Measurements from ENCODE around the gene HMX1.

The HMX1 gene

DNA sequence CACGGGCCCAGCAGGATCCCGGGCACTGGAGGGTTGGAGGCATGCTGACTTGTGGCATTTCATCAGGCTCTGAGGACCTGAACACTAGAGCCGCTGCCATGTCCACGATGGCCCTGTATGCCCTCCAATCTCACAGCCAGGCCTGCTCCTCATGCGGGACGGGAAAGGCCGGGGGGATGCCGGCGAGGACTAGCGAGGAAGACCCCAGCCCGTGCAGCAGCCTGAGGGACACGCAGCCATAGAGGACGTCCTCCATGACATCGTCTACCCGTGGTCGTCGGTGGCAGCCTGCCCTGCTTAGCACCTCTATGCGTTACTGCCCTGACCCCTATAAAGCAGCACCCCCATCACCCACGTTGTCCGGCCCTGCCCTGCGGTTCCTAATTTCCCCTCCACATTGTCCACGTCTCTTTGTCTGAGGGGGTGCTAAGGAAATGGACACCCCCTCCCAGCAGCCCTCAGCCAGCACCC is 32.6 kb downstream of the HMX1 start:
- no peak for DNase-seq

DNA sequence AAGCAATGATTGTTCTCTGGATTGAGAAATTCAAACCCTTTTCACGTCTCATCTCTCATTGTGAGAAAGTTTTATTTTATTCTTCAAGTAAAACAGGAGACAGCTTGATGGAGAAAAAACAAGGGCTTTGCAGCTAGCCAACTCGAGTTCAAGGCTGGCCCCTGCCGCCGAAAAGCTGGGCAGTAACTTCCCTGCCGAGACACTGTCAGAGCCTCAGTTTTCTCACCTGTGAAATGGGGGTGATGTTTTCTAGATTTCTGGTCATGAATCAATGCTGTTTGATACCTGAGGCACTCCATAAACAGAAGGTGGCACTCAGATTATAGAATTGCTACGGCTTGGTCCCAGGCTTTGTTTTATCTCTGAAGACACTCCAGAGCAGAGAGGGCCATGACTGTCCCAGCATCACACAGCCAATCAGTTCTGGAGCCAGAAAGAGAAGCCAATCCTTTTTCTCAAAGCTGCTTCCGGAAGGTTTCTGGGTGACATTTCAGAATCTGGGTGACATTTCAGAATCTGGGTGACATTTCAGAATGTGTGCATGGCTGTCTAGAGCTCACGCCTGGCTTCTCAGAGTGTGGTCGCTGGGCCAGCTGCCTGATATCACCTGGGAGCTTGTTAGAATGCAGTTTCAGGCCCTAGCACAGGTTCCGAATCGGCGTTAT is 33.2 kb downstream of the HMX1 start:
- no peak for DNase-seq

DNA sequence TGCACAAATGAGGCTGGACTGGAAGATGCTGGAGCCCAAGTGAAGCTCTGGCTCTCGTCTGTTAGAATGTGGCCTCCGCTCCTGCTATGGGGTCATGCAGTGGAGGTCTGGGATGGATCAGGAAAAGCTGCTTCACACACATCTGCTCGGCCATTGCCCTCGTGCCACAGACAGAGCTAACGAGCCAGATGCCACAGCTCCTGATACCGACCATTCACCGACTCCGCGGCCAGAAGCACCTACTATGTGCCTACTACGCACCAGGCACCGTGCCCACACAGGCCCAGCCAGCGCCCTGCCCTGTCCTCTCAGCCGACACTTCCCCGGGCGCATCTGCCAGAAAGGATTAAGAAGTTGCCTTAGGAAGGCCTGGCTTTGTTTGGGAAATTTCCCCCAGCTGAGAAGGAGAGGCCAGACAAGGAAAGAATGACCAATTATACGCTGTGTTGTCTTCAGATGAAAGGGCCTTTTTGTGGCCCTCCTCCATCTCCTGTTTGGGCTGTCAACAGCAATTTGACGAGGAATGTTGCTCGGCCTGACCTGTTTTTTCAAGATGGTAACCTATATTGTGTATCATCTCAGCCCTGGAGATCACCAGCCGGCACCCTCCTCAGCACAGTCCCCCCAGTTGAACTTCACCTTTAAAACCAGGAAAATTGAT is 34.3 kb downstream of the HMX1 start:
- DNase-seq, result no peak

DNA sequence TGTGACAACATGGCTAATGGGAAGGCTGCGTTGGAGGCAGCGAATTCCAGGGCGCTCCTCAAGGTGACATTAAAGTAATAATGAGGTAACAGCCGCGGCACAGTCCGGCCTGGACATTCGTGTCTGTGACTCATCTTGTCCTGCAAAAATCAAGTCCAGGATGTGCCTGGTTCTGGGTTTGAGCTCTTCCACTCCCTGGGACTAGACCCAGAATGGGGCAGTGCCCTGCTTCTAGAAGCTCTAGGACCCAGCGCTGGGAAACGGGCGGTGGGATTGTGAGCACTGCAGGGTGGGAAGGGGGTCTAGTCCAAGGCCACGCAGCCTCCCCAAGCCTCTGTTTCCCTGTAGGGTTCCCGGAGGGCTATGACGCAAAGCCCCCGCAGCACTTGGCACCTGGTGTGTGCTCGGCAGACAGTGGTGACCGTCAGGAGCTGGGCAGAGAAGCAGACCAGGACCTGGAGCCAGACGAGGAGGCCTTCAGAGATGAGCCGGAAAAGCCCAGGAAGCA is 34.9 kb downstream of the HMX1 start:
- DNase-seq, result no peak

DNA sequence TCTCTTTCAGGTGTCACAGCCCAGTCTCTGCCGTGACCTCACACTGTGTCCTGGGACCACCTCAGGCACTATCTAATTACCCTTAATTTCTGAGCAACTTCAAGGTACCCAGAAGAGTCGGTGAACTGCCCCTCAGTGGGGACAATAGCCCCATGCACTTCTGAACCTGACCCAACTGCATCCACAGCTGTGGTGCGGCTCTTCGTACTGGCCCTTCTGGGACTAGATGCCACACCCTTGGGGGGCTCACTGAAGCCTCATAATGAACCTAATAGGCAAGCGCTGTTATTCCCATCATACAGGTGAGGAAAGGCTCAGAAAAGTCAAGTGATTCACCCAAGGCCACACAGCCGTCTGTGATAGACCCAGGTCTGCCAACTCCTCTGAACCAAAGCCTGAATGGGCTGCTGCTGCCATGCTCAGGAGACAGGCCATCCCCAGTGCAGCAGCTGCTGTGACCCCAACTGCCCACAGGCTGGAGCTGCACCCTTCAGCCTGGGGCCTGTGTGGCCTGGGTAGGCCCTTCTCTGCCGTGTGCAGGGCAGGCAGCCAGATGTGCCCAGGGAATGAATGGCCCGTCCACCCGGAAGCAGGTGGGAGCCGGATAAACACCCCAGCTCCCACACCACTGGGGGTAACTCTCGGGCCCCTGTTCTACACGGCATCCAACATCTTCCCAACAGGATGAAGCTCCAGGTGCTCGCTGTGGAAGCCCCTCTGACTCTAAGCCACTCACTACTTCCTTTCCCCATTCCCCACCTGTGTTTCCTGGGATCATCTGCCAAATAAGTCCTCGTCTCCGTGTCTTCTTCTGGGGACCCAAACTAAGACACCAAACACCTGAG is 35.9 kb downstream of the HMX1 start:
- DNase-seq, result no peak

DNA sequence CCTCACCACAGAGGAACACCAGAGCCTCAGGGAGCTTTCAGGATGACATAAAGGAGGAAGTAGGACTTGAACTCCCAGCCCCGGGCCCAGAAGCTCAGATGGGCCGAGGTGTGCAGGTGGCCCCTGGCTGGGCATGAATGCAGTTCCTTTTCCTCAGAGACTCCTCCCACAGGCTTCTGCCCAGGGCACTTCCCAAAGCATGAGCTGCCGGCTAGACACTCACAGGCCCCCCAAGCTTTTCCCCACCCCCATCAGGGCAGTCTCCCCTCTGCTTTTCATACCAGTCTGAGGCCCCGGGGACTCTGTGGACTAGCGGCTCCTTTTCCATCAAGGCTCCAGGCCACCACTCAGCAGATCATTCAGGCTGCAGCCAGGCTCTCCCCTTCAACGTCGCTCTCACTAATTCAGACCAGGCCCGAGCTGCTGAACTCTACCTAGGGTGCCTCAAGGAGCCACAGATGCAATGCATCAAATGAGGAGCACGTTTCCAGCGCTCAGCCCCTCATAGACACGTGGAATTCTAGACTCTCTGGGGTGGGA is 36.9 kb downstream of the HMX1 start:
- DNase-seq, result no peak

DNA sequence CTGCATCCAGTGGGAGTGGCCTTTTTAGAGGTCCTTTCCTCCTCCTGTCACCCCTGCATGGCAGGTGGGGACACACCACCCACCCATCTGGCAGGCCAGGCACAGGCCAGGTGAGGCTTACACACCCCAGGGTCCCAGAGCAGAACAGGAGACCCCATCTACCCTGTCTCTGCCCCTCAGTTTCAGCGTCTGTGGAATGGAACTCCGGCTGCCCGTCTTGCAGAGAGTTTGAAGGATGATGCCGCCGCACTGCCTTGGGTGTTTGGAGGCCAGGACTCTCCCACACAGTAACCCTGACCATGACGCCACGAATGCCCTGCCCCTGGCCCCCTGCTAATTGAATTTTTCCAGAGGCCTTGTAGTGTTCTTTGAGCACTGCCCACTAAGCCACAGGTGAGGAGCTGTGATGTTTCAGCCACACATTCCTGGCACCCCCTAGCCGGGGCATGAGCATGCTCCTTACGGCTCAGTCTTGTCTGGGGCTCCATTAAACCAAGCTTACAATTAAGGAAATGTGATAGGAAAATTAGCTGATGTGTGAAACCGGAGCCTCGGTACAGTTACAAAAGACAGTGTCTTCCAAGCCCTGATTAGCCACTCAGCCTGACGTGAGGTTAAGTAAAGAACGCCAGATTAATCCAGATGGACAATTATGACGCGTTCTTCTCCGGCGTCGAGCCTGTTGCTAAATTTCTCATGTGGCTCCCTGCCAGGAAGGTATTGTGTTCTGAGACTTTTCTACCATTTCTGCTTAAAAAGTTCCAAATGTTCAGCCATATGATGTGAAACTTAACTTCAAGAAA is 39.3 kb downstream of the HMX1 start:
- no peak for DNase-seq

DNA sequence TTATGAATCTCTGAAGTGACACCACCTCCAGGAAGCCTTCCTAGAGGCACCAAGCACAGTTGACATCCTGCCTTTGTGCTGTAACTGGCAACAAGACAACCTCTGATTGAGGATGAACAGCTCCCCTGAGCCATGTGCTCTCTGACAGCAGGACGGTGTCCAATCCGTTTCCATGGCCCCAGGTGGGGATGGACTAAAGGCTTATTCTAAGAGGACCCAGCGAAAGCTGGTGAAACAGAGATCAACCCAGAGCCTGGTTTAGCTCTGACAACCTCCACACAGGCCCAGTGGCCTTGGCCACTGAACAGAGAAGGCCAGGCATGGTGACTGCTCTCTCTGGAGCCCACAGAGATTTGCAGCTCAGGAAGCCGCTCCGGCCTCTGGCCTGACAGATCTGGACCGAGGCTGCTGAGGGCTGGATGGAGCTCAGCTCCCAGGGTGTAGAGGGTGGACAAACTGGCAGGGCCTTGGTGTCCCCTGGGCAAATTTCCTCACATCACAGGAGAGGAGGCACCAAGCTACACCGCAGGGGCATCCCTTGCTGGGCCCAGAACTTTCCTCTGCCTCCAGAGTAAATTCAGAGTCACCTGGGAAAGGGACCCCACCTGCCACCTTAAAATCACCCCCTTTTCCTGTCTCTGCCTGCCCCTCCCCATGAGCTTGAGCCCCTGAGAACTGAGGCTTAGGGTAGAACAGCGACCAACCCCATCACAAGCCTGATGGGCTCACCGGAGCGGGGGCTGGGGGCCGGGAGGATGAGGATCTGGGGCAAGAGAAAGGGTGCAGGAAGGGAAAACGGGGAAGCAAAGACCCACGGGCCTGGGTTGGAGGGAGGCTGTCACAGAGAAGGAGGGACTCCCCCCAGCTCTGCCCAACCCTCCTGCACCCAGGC is 40.2 kb downstream of the HMX1 start:
- DNase-seq, result no peak

DNA sequence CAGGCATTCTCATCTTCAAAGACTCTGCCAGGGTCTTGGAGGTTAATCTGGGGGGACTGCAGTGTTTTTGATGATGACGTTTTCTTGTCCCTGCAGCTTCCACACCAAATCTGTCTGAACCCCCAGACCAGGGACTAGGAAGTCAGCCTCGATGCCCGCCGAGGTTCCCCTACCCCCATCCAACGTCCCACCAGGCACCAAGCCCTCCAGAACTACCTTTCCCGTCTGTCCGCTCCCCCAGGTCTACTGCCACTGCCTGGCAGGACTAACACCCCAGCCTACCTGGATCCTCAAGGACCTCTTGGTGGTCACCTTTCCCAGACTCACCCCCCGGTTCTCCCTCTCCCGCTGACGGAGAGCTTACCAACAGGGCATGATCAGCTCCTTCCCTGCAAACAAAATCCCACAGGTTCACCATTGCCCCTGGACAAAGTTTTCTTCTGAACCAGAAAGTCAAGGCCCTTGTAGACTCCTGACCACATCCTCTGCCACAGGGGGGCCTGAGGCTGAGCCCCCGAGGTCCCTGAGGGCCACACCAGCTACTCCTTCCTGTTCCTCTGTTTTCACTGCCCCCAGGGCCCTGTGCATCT is 40.9 kb downstream of the HMX1 start:
- DNase-seq, result no peak

DNA sequence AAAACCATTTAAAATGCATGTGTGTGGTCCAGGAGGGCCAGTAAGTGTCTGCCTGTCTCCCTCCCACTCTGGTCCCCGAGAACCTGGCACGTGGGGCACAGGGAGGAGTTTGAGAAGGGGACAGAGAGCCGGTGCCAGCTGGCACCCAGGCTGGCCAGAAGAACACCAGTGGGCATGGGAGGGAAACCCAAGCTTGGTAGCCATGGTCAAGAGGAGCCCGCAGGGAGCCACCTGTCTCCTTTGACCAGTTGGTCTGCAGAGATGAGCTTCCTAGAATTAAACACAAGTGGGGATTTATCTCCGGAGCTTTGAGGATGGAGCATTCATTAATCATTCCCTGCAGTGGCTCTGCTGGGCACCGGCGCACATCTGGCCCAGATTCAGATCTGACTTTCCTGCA is 41.6 kb downstream of the HMX1 start:
- no peak for DNase-seq

DNA sequence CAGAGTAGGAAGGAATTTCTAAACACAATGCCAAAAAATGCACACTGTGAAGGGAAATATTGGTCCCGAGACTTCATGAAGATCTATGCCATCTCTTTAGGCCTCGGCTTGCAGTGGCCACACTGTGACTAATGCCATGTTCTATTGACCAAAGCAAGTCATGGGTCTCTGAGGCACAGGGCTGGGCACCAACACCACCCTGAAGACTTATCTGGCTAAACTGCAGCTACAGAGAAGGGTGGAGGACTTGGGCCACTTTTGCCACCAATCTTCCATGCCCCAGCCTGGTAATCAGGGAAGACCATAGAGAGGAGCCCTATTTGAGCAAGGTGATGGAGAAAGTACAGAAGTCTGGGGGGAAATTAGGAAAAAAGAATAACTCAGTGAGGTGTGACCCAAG is 42.1 kb downstream of the HMX1 start:
- no peak for DNase-seq

DNA sequence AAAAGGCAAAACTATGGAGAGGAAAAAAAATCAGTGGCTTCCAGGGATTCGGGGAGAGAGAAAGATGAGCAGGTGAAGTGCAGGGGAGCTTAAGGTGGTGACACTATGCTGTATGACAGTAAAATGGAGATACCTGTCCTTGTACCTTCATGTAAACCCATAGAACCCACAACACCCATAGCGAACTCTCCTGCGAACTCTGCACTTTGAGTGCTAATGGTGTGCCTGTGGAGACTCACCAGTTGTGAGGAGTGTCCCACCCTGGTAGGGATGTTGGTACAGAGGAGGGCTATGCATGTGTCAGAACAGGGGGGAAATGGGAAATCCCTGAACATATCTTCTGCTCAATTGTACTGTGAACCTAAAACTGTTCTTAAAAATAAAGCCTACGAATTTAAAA is 42.8 kb downstream of the HMX1 start:
- no peak for DNase-seq

DNA sequence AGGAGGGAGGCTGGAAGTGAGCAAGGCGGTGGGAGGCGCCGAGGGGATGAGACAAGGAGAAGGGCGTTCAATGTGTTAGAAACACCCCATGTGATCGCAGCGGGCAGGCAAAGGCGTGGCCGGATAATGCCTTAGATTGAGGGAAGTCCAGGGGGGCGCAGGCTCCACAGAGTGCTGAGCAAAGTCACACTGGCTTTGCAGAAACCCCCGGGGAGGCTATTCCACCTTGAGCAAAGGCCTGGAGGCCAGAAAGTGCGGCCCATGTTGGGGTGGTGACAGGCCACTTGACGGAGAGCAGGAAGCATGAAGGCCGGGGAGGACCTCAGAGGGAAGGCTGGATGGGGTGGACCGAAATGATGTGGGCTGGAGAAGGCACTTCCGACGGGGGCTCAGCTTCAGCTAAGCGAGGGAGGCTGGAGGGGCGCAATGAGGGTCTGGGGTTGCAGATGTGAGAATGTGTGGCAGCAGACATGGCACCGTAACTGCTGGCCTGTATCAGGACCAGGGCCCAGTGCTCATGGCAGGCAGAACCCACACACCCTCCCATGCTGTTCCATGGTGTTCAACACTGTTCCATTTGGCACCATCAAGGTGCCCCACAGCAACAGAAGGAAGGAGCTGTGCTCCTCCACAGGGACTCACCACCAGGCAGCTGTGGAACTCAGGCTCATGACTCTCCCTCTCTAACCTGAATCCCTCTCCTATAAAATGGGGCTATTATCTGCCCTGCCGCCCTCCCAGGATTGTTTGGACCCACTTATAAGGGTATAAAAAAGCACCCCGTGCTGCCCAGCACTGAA is 50.3 kb downstream of the HMX1 start:
- no peak for DNase-seq

DNA sequence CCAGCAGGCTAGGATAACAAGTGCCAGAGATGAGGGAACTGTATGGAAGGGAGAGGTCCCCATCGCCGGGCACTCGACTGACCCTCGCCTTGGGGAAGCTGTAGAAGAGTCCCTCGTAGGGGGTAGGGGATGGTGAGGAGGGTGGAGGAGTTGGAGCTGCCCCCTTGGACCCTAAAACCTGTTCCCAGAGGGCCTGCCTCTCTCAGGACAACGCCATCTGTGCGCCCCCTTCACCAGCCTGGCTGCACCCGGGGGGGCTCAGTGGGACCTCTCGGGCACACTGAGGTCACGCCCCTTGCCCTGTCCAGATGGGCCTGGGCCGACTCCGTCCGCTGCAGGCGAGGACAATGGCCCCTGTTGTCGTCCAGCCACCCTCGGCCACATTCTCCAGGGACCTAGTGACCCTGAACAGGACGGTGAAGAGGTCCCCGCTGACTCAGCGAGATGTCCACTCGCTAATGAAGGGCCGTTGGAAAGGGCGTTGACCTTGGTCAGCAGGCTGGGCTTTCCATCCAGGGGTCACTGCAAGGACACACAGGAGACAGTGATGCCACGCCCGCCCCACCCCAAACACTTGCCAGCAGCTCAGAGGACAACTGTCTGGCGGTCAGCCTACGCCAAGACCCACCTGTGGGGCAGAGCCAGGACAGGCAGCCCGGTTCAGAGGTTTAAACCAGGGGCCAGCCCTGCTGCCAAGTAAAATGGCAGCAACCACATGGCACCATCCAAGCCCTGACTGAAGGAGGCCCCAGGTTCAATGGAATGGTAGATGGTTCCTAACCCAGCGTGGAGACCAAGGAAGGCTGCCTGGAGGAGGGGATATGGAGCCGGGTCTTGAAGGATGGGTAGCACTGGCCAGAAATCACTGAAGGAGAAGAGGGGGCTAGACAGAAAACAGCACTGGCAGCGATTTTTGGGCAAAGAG is 51.2 kb downstream of the HMX1 start:
- no peak for DNase-seq

DNA sequence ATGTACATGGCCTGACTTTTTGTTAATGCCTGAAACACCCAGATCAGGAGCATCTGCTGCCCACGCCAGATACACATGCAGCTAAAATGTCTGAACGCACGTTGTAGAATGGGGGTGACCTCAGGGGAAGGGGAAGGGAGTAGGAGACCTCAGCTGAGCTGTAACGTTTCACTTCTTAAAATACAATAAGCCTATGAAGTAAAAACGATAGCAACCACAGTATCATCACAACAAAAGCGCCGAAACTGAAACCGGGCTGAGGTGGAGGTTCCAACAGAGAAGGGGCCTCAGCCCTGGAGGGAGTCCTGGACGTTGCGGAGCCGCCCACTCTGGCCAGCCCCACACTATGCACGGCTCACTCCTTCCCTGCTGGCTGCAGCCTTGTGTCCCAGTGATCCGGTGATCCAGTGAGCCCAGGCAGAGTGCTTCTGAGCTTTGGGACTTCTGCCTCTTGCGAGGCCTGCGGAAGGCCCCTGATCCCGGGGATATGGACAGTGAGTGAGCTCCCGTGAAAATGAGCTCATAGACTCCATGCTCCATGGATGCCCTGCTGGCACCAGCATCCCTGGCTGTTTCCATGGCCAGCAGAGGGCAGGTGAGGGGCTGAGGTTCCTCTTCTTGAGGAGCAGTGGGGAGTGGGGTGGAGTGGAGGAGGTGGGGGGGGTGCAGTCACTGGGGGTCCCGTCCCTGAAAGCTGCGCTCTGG is 52.0 kb downstream of the HMX1 start:
- DNase-seq, result no peak

DNA sequence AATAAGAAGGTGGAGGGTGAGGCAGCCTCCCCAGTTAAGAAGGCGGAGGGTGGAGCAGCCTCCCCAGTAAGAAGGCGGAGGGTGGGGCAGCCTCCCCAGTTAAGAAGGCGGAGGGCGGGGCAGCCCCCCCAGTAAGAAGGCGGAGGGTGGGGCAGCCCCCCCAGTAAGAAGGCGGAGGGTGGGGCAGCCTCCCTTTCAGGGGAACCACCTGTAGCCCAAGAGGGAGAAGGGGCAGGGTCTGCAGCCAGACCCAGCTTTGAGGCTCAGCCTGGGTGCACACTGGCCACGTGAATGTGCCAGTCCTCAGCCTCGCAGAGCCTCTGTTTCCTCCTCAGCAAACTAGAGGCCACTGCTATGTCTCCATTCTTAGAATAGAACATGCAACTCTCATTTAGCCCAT is 52.6 kb downstream of the HMX1 start:
- DNase-seq, result no peak

DNA sequence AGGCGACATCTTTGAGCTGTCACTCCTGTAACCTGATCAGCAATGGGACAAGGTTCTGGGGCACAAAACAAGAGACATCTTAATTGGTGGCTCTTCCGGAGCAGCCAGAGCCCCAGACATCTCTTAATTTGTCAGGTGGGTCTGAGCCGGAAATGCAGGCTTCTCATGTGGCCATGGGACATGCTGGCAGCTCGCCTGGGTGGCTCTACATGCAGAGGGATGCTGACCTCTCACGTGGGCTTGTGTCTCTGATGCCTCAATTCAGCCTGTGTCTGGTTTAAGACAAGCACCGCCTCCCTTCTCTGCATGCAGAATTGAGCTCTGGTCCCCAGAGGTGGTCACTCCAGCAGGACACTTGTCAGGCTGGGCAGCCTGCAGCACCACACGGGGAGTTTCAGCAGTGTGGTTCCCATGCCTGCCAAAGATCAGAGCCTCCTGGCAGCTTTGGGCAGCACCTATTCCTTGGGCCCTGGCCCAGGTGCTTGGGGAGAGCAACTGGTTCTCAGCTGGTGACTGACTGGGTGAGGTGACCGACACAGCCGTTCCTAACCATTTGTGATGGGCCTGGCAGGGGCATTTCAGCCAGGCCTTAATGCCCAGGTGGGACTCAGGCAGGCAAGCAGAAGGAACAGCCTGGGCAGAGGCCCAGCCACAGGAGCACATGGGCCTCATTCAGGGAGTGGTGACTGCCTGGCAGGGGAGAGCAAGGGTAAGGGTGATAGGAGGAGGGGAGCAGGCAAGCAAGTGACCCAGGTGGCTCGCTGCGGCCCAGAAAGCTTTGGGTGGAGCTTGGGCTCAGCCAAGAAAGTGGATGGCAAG is 53.4 kb downstream of the HMX1 start:
- DNase-seq, result no peak

DNA sequence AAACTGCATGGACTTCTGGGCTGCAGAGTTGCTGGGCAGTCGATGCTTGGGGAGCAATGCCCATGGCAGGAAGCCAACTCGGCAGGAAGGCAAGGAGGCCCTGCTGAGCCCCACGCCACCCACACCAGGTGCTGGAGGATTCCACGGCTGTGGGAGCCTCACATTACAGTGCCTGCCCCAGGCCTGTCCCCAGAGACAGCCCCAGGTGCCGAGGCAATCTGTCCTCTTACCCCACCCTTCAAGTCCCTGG is 53.9 kb downstream of the HMX1 start:
- no peak for DNase-seq
